Transverse colon (tissue), 4 donors: Measurements from ENCODE around the gene SHISAL1. TPM values are rescaled to one million over a fixed set of nuclear protein-coding genes. Genes with fewer than 3 reads are reported as not detected.

ENCODE experiments used
- DNase-seq: peaks from one replicate; pipeline ENCODE4 v3.0.0-alpha.2; 2019
- H3K27ac ChIP-seq, 4 donors: fragments of 200-600 bp; sonication (generic); 2 replicates each; pipeline ENCODE4 v1.5.1; 2016 to 2018; ENCODE audit warnings: inconsistent platforms in 4 of 4
- H3K27me3 ChIP-seq: fragments of 200-600 bp; sonication (generic); 2 replicates; pipeline ENCODE4 v1.5.1; 2017; ENCODE audit warnings: inconsistent platforms
- H3K36me3 ChIP-seq, 4 donors: fragments of 200-600 bp; sonication (generic); 2 replicates each; pipeline ENCODE4 v1.5.1; 2017 to 2019; ENCODE audit warnings: inconsistent platforms in 4 of 4
- H3K4me1 ChIP-seq, 4 donors: fragments of 200-600 bp; sonication (generic); 2 replicates each; pipeline ENCODE4 v1.5.1; 2017 to 2020; ENCODE audit warnings: inconsistent platforms in 4 of 4
- H3K4me3 ChIP-seq, 4 donors: fragments of 200-600 bp; sonication (generic); 1 replicate in 1 of 4; 2 replicates in 3 of 4; pipeline versions ENCODE4 v1.5.1 to v1.6.1; 2017 to 2019; ENCODE audit warnings: inconsistent platforms in 4 of 4
- H3K9me3 ChIP-seq, 2 donors: fragments of 200-600 bp; sonication (generic); 2 replicates each; pipeline ENCODE4 v1.5.1; 2017 to 2019; ENCODE audit warnings: inconsistent platforms in 2 of 2
- CTCF ChIP-seq, 5 experiments: fragments of 200-600 bp in 3 of 5; fragments of 450-650 bp in 2 of 5; sonication (generic) in 3 of 5; IDR thresholded peaks; 1 replicate in 2 of 5; 2 replicates in 3 of 5; pipeline ENCODE4 v1.5.1; 2016 to 2017; ENCODE audit warnings: antibody characterized with exemption in 5 of 5, inconsistent platforms in 3 of 5, mild to moderate bottlenecking in 2 of 5, moderate library complexity in 1 of 5
- EP300 ChIP-seq: sonication (generic); formaldehyde crosslinking; IDR thresholded peaks from one replicate; pipeline ENCODE4 v1.6.1; 2017; ENCODE audit warnings: antibody characterized with exemption, low read depth
- POLR2A ChIP-seq: fragments of 450-650 bp; IDR thresholded peaks from one replicate; pipeline ENCODE4 v1.6.1; 2016; ENCODE audit warnings: antibody characterized with exemption, mild to moderate bottlenecking, moderate library complexity
- POLR2AphosphoS5 ChIP-seq, 3 donors: sonication (generic); formaldehyde crosslinking; IDR thresholded peaks; one replicate each; pipeline ENCODE4 v1.6.1; 2016; ENCODE audit warnings: antibody characterized with exemption in 3 of 3
- WGBS, 2 donors: methylation state at CpG; one replicate each; pipeline ENCODE4 v1.1.5; 2018; ENCODE audit warnings: low coverage in 1 of 2; 5-methylcytosine and 5-hydroxymethylcytosine counted together
- in situ Hi-C, 4 donors: fragments of 200-750 bp; cut with MboI; loops; one replicate each; pipeline versions ENCODE4 v1.15.0 to v1.15.1; 2017; ENCODE audit warnings: low sequenced_read_pairs in 3 of 4, low pct_ligation_motif_present in 1 of 4, low pct_unique_long_range_greater_than_20kb in 1 of 4
- intact Hi-C: fragments of 100-400 bp; cut with DNase I; formaldehyde crosslinking; loops from one replicate; pipeline ENCODE4 v1.15.1; 2023; ENCODE audit warnings: low total_unique reads
- total RNA-seq, 4 donors: library from RNA; depleted of rRNA; stranded (reverse); fragments of >200 nt; gene quantifications; one replicate each; pipeline ENCODE4 v1.1.0, GENCODE V29; 2016

Gene SHISAL1
- total RNA-seq, 4 donors from 2014 or later: 1.9 to 4.6 (median 3.2) TPM

GRCh38 chr22:44206696-44207095 is 106.1 kb downstream of the SHISAL1 start:
- DNase-seq: no peak
- H3K27me3 ChIP-seq: no peaks in the 10 kb centered on the region
- no peaks in the 10 kb centered on the region for H3K36me3 ChIP-seq
- intact Hi-C loops (no loop called here), in situ Hi-C loops (no loop called here)
- no peak overlapping the region for H3K4me3 ChIP-seq
- TF ChIP-seq POLR2AphosphoS5 (IDR thresholded peaks at IDR 0.05): no peak
- no peak for TF ChIP-seq POLR2A
- no peak for TF ChIP-seq CTCF (IDR thresholded peaks at IDR 0.05)
- no peak for TF ChIP-seq EP300
- no peak overlapping the region for H3K27ac ChIP-seq
- peaks cover 0 to 6% (median 0%) of the 10 kb centered on the region in 4 donors for H3K4me1 ChIP-seq
- WGBS, 2 donors: 75% methylated on average over 8 of the region's 8 CpGs; no CpG with 5 or more reads in 1 of the 2 donors
- H3K9me3 ChIP-seq: no peaks in the 10 kb centered on the region

- intact Hi-C loops (no loop called here), in situ Hi-C loops (no loop called here)
- no peak for DNase-seq
- H3K4me1 ChIP-seq: peaks cover 0 to 4% (median 0%) of the 10 kb centered on the region in 4 donors
- H3K9me3 ChIP-seq: no peaks in the 10 kb centered on the region
- H3K36me3 ChIP-seq: no peaks in the 10 kb centered on the region
- H3K4me3 ChIP-seq: no peak overlapping the region
- WGBS, 2 donors: 60 to 86% methylated on average over 1 to 9 of the region's 9 CpGs
- no peak overlapping the region for H3K27ac ChIP-seq
- TF ChIP-seq CTCF (IDR thresholded peaks at IDR 0.05) (no peak), EP300 (no peak), POLR2AphosphoS5 (IDR thresholded peaks at IDR 0.05) (no peak), POLR2A (no peak)
- no peaks in the 10 kb centered on the region for H3K27me3 ChIP-seq
These were observed 106.5 kb downstream of the SHISAL1 start for GRCh38 chr22:44206330-44206645.

GRCh38 chr22:44205516-44206329 is 107.0 kb downstream of the SHISAL1 start:
- in situ Hi-C loops: no loop called here

More at GRCh38 chr22:44205516-44206329, 107.0 kb downstream of the SHISAL1 start:
- intact Hi-C loops: no loop called here
- TF ChIP-seq CTCF (IDR thresholded peaks at IDR 0.05) (no peak), POLR2AphosphoS5 (IDR thresholded peaks at IDR 0.05) (no peak), EP300 (no peak), POLR2A (no peak)
- H3K4me1 ChIP-seq: no peaks in the 10 kb centered on the region
- H3K9me3 ChIP-seq: no peaks in the 10 kb centered on the region
- no peak for DNase-seq
- H3K4me3 ChIP-seq: no peak overlapping the region
- no peak overlapping the region for H3K27ac ChIP-seq
- no peaks in the 10 kb centered on the region for H3K36me3 ChIP-seq
- 95% methylated on average over 16 of the region's 16 CpGs; no CpG with 5 or more reads in 1 of the 2 donors for WGBS, 2 donors
- no peaks in the 10 kb centered on the region for H3K27me3 ChIP-seq
